HepG2 (cell line): ENCODE measurements around the gene DDX10. TPM values are rescaled to one million over a fixed set of nuclear protein-coding genes. Genes with fewer than 3 reads are reported as not detected.
A peak's percentile ranks its signal among the peaks of the same experiment; 100 is the strongest.

Source experiments
- BCL3 ChIP-seq: sonication (generic); formaldehyde crosslinking; IDR thresholded peaks from 2 replicates; pipeline ENCODE4 v1.5.1; 2020; ENCODE audit warnings: mild to moderate bottlenecking, missing genetic modification reagents, moderate library complexity
- BCL6 ChIP-seq: IDR thresholded peaks from 2 replicates; pipeline ENCODE4 v1.6.1; 2016; ENCODE audit warnings: missing genetic modification reagents, missing compliant biosample characterization
- CEBPZ ChIP-seq: IDR thresholded peaks from 2 replicates; pipeline ENCODE4 v1.6.1; 2012; ENCODE audit warnings: low read length, improper control_type of control experiment
- CHD4 ChIP-seq: fragments of 200-600 bp; sonication (generic); IDR thresholded peaks from 2 replicates; pipeline ENCODE4 v1.7.0; 2017; ENCODE audit warnings: mild to moderate bottlenecking, low read length, borderline replicate concordance
- FOXA3 ChIP-seq: IDR thresholded peaks from 2 replicates; pipeline ENCODE4 v1.6.1; 2016; ENCODE audit warnings: missing genetic modification reagents, missing compliant biosample characterization
- GLI4 ChIP-seq: sonication (generic); formaldehyde crosslinking; IDR thresholded peaks from 2 replicates; pipeline ENCODE4 v1.5.1; 2020; ENCODE audit warnings: missing genetic modification reagents, mild to moderate bottlenecking, moderate library complexity, borderline replicate concordance
- HDAC1 ChIP-seq: sonication (generic); formaldehyde crosslinking; IDR thresholded peaks from 2 replicates; pipeline ENCODE4 v1.5.1; 2020; ENCODE audit warnings: mild to moderate bottlenecking, missing genetic modification reagents
- HNF4A ChIP-seq: sonication (generic); formaldehyde crosslinking; IDR thresholded peaks from 2 replicates; pipeline ENCODE4 v1.4.0; 2020; ENCODE audit warnings: missing genetic modification reagents
- MAFF ChIP-seq: IDR thresholded peaks from 2 replicates; pipeline ENCODE4 v1.6.1; 2011; ENCODE audit warnings: low read depth, low read length, improper control_type of control experiment
- MED8 ChIP-seq: sonication (generic); formaldehyde crosslinking; IDR thresholded peaks from 2 replicates; pipeline ENCODE4 v1.8.1; 2023; ENCODE audit warnings: mild to moderate bottlenecking, missing genetic modification reagents; ENCODE audit not compliant: insufficient replicate concordance
- PRPF4 ChIP-seq: fragments of 200-400 bp; formaldehyde crosslinking; IDR thresholded peaks from 2 replicates; pipeline ENCODE4 v1.6.1; 2016; ENCODE audit warnings: low read length, low read depth; ENCODE audit not compliant: poor library complexity, severe bottlenecking
- RARG ChIP-seq: sonication (generic); formaldehyde crosslinking; IDR thresholded peaks from 2 replicates; pipeline ENCODE4 v1.4.0; 2020; ENCODE audit warnings: low read depth, mild to moderate bottlenecking, missing genetic modification reagents
- RBAK ChIP-seq: sonication (generic); formaldehyde crosslinking; IDR thresholded peaks from 2 replicates; pipeline ENCODE4 v1.5.1; 2020; ENCODE audit warnings: mild to moderate bottlenecking, missing genetic modification reagents
- SMAD9 ChIP-seq: sonication (generic); formaldehyde crosslinking; IDR thresholded peaks from 2 replicates; pipeline ENCODE4 v1.5.1; 2020; ENCODE audit warnings: mild to moderate bottlenecking, missing genetic modification reagents
- ZNF251 ChIP-seq: sonication (generic); formaldehyde crosslinking; IDR thresholded peaks from 2 replicates; pipeline ENCODE4 v1.9.0; 2021; ENCODE audit warnings: mild to moderate bottlenecking, missing genetic modification reagents
- ZNF318 ChIP-seq: sonication (generic); formaldehyde crosslinking; IDR thresholded peaks from 2 replicates; pipeline ENCODE4 v1.4.0; 2020; ENCODE audit warnings: mild to moderate bottlenecking, missing genetic modification reagents
- ZNF563 ChIP-seq: sonication (generic); formaldehyde crosslinking; IDR thresholded peaks from 2 replicates; pipeline ENCODE4 v1.8.0; 2022; ENCODE audit warnings: mild to moderate bottlenecking, moderate library complexity, missing genetic modification reagents
- ZNF564 ChIP-seq: sonication (generic); formaldehyde crosslinking; IDR thresholded peaks from 2 replicates; pipeline ENCODE4 v1.8.1; 2023; ENCODE audit warnings: mild to moderate bottlenecking, missing genetic modification reagents
- polyA plus RNA-seq, 8 experiments: library from polyadenylated mRNA; depleted of rRNA in 3 of 8; stranded (reverse) in 7 of 8; unstranded in 1 of 8; fragments of >200 nt; fragmentation: Illumina TruSeq in 4 of 8; extraction: Trizol in 4 of 8; gene quantifications; 2 replicates each; pipeline versions ENCODE4 v1.2.1 to v1.2.3, GENCODE V29; 2011 to 2016; ENCODE audit warnings: low read depth in 4 of 8, missing spikeins in 1 of 8, mixed read lengths in 1 of 8; ENCODE audit not compliant: insufficient read depth in 1 of 8
- total RNA-seq, 5 experiments: library from RNA; depleted of rRNA; stranded (reverse); fragments of >200 nt; fragmentation: Illumina TruSeq; extraction: Trizol; gene quantifications; 2 replicates each; pipeline ENCODE4 v1.2.3, GENCODE V29; 2016; ENCODE audit warnings: low read depth in 1 of 5

The DDX10 gene
- total and polyA plus RNA-seq, 2 of the 13 experiments (the other 11 are each of a cell fraction or from before 2014, with no cell fraction given) = 17.0 to 32.0 TPM

GRCh38 chr11:108797578-108798100 is 132.8 kb downstream of the DDX10 start (continued):
- no peak for TF ChIP-seq ZNF318 (CRISPR knock-in tag)
- TF ChIP-seq RBAK (CRISPR knock-in tag) = no peak
- no peak for TF ChIP-seq HDAC1
- TF ChIP-seq PRPF4 = no peak
- peak; percentile 47 for TF ChIP-seq BCL6 (CRISPR knock-in tag)
- no peak for TF ChIP-seq BCL3 (CRISPR knock-in tag)
- TF ChIP-seq ZNF251 (CRISPR knock-in tag) = no peak
- TF ChIP-seq CEBPZ = no peak
- no peak for TF ChIP-seq ZNF563 (CRISPR knock-in tag)
- no peak for TF ChIP-seq GLI4
- TF ChIP-seq HNF4A = peak; percentile 47; the same call in 1 of the 2 replicates
- TF ChIP-seq FOXA3 (CRISPR knock-in tag) = no peak
- TF ChIP-seq SMAD9 (CRISPR knock-in tag) = no peak
- no peak for TF ChIP-seq CHD4
- no peak for TF ChIP-seq MED8 (CRISPR knock-in tag)
- no peak for TF ChIP-seq RARG
- no peak for TF ChIP-seq ZNF564 (CRISPR knock-in tag)
- peak; percentile 77 for TF ChIP-seq MAFF
